Measurements from ENCODE around the gene C1QB.

Gene C1QB

GRCh38 chr1:22619798-22620197, 33.2 kb upstream of the C1QB start:
- FAIRE-seq = no peak
- no peak for TF ChIP-seq CTCF (IDR thresholded peaks at IDR 0.05; ENCODE audit: insufficient read depth, missing control alignments)
- no peak for DNase-seq (ENCODE audit: insufficient read length, low spot score)

GRCh38 chr1:22621761-22622160, 31.3 kb upstream of the C1QB start:
- no peak for DNase-seq (ENCODE audit: insufficient read length, low spot score)
- no peak for FAIRE-seq
- no peak for TF ChIP-seq CTCF (IDR thresholded peaks at IDR 0.05; ENCODE audit: insufficient read depth, missing control alignments)

GRCh38 chr1:22625262-22625925, 27.6 kb upstream of the C1QB start:
- no peak for TF ChIP-seq CTCF (IDR thresholded peaks at IDR 0.05; ENCODE audit: insufficient read depth, missing control alignments)

GRCh38 chr1:22626237-22627157, 26.5 kb upstream of the C1QB start:
- no peak for TF ChIP-seq CTCF (IDR thresholded peaks at IDR 0.05; ENCODE audit: insufficient read depth, missing control alignments)
- DNase-seq (ENCODE audit: insufficient read length, low spot score) = no peak
- FAIRE-seq = no peak

More at GRCh38 chr1:22625262-22625925, 27.6 kb upstream of the C1QB start:
- DNase-seq (ENCODE audit: insufficient read length, low spot score) = no peak
- FAIRE-seq = no peak

- TF ChIP-seq CTCF (IDR thresholded peaks at IDR 0.05; ENCODE audit: insufficient read depth, missing control alignments) = no peak
- DNase-seq (ENCODE audit: insufficient read length, low spot score) (no peak), FAIRE-seq (no peak)
Measured at GRCh38 chr1:22627331-22627730, 25.7 kb upstream of the C1QB start.

- TF ChIP-seq CTCF (IDR thresholded peaks at IDR 0.05; ENCODE audit: insufficient read depth, missing control alignments) = no peak
- FAIRE-seq = no peak
- DNase-seq (ENCODE audit: insufficient read length, low spot score) = no peak
Measured at GRCh38 chr1:22628698-22629444, 24.2 kb upstream of the C1QB start.
